B cell (primary cell): ENCODE measurements around the gene SDK1.

ENCODE experiments used
- CTCF ChIP-seq: fragments of 200-600 bp; IDR thresholded peaks from one replicate; pipeline ENCODE4 v1.8.0; 2022; ENCODE audit warnings: antibody characterized with exemption, mild to moderate bottlenecking
- EZH2 ChIP-seq: IDR thresholded peaks from 2 replicates; pipeline ENCODE4 v1.6.1; 2012; ENCODE audit warnings: borderline replicate concordance, low read depth, mild to moderate bottlenecking, moderate library complexity, low read length; ENCODE audit not compliant: insufficient read depth, poor library complexity, severe bottlenecking

GRCh38 chr7:4025694-4026615 lies 724.9 kb downstream of the SDK1 start:
- no peak for TF ChIP-seq CTCF
- no peak for TF ChIP-seq EZH2
